ENCODE results near the gene PSORS1C1.

The PSORS1C1 gene

GRCh38 chr6:31096215-31096614 lies 18.4 kb upstream of the PSORS1C1 start:
- H3K4me3 ChIP-seq (ENCODE audit: low read depth, low read length), result no peak overlapping the region
- TF ChIP-seq CTCF (conservative IDR thresholded peaks at IDR 0.05; ENCODE audit: low read depth, low read length), result no peak
- DNase-seq (ENCODE audit: low read depth), result no peak

DNA sequence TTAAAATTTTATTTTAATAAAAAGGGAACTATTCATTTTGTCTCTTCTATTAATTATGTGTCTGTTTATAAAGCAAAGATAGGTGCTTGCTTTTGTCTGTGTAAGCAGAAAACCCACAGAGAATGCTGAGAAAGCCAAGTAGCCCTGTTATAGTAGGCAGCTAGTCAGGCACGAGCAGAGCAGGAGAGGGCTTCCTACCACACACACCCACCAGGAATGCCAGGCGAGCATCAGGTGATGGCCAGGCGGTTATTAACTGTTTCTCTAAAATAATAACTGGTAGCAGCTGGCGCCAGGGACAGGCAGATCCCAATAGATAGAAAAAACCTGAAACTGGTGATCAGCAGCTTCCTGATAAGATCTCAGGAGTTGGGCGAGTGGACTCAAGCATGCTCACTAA lies 17.9 kb upstream of the PSORS1C1 start:
- no peak for DNase-seq (ENCODE audit: low read depth)
- H3K4me3 ChIP-seq (ENCODE audit: low read depth, low read length), result no peak overlapping the region
- TF ChIP-seq CTCF (conservative IDR thresholded peaks at IDR 0.05; ENCODE audit: low read depth, low read length), result no peak

GRCh38 chr6:31098449-31098938 lies 16.1 kb upstream of the PSORS1C1 start:
- no peak for TF ChIP-seq CTCF (conservative IDR thresholded peaks at IDR 0.05; ENCODE audit: low read depth, low read length)
- H3K4me3 ChIP-seq (ENCODE audit: low read depth, low read length), result no peak overlapping the region
- DNase-seq (ENCODE audit: low read depth), result peak; percentile 23

- TF ChIP-seq CTCF (conservative IDR thresholded peaks at IDR 0.05; ENCODE audit: low read depth, low read length), result no peak
Observed at GRCh38 chr6:31103136-31103535, 11.5 kb upstream of the PSORS1C1 start.

GRCh38 chr6:31107052-31107451 lies 7.5 kb upstream of the PSORS1C1 start:
- no peak for DNase-seq (ENCODE audit: low read depth)
- TF ChIP-seq CTCF (conservative IDR thresholded peaks at IDR 0.05; ENCODE audit: low read depth, low read length), result no peak
- H3K4me3 ChIP-seq (ENCODE audit: low read depth, low read length), result no peak overlapping the region

More at GRCh38 chr6:31103136-31103535, 11.5 kb upstream of the PSORS1C1 start:
- DNase-seq (ENCODE audit: low read depth), result no peak
- H3K4me3 ChIP-seq (ENCODE audit: low read depth, low read length), result no peak overlapping the region

GRCh38 chr6:31110825-31111582 lies 3.6 kb upstream of the PSORS1C1 start:
- TF ChIP-seq CTCF (conservative IDR thresholded peaks at IDR 0.05; ENCODE audit: low read depth, low read length), result no peak

GRCh38 chr6:31111712-31112111 lies 2.9 kb upstream of the PSORS1C1 start:
- TF ChIP-seq CTCF (conservative IDR thresholded peaks at IDR 0.05; ENCODE audit: low read depth, low read length), result no peak
- H3K4me3 ChIP-seq (ENCODE audit: low read depth, low read length), result no peak overlapping the region
- DNase-seq (ENCODE audit: low read depth), result no peak

More at GRCh38 chr6:31110825-31111582, 3.6 kb upstream of the PSORS1C1 start:
- no peak overlapping the region for H3K4me3 ChIP-seq (ENCODE audit: low read depth, low read length)
- DNase-seq (ENCODE audit: low read depth), result no peak
